A673 (cell line): ENCODE measurements around the gene INPP5F. TPM values are rescaled to one million over a fixed set of nuclear protein-coding genes. Genes with fewer than 3 reads are reported as not detected.

Source experiments
- BruUV-seq: library from RNA; stranded (reverse); fragments of 400-500 nt; replicated peaks from 2 replicates; lab custom pipeline; 2021; lab: Mats Ljungman, UMichigan
- CTCF ChIA-PET: fragments of 300-600 bp; sonication (Branson Sonifier 250); formaldehyde crosslinking; loops from one replicate; lab custom pipeline; 2022; ENCODE audit warnings: antibody characterized with exemption; lab: Charles Lee
- POLR2A ChIA-PET: fragments of 300-600 bp; sonication (Branson Sonifier 250); formaldehyde crosslinking; loops from one replicate; lab custom pipeline; 2022; ENCODE audit warnings: antibody characterized with exemption; ENCODE audit not compliant: low non-redundant PET; lab: Charles Lee
- DNase-seq: peaks from one replicate; pipeline ENCODE4 v3.0.0-alpha.2; 2015; ENCODE audit warnings: low spot score
- H3K27ac ChIP-seq: fragments of 200-600 bp; sonication (generic); 2 replicates; pipeline ENCODE4 v1.5.1; 2016; ENCODE audit warnings: mixed run types, low read depth, mild to moderate bottlenecking, mixed read lengths, antibody characterized with exemption, low read length; ENCODE audit not compliant: poor library complexity, severe bottlenecking
- H3K27me3 ChIP-seq: fragments of 200-600 bp; sonication (generic); replicated peaks from 2 replicates; pipeline ENCODE4 v1.6.1; 2017; ENCODE audit warnings: mixed run types, low read depth, mild to moderate bottlenecking, mixed read lengths, antibody characterized with exemption, low read length; ENCODE audit not compliant: insufficient read depth, poor library complexity
- H3K36me3 ChIP-seq: fragments of 200-600 bp; sonication (generic); 2 replicates; pipeline ENCODE4 v1.6.1; 2016; ENCODE audit warnings: mixed run types, mild to moderate bottlenecking, mixed read lengths, antibody characterized with exemption, low read length; ENCODE audit not compliant: insufficient read depth, poor library complexity, severe bottlenecking
- H3K4me1 ChIP-seq: fragments of 200-600 bp; sonication (generic); 2 replicates; pipeline ENCODE4 v1.6.1; 2017; ENCODE audit warnings: mixed run types, mild to moderate bottlenecking, mixed read lengths, antibody characterized with exemption, low read length; ENCODE audit not compliant: insufficient read depth, poor library complexity, severe bottlenecking
- H3K4me3 ChIP-seq: fragments of 200-600 bp; sonication (generic); 2 replicates; pipeline ENCODE4 v1.5.1; 2016; ENCODE audit warnings: low read depth, mixed run types, mild to moderate bottlenecking, mixed read lengths, low read length; ENCODE audit not compliant: poor library complexity, severe bottlenecking
- H3K9me3 ChIP-seq: fragments of 200-600 bp; sonication (generic); 2 replicates; pipeline ENCODE4 v1.6.1; 2016; ENCODE audit warnings: mixed run types, low read depth, mild to moderate bottlenecking, mixed read lengths, antibody characterized with exemption, low read length; ENCODE audit not compliant: poor library complexity, severe bottlenecking
- CTCF ChIP-seq: fragments of 300-800, 200-600 bp; sonication (generic); conservative IDR thresholded peaks from 2 replicates; pipeline ENCODE4 v1.5.1; 2017; ENCODE audit warnings: low read depth, mild to moderate bottlenecking, antibody characterized with exemption, low read length, moderate library complexity, mixed read lengths
- EZH2 ChIP-seq: fragments of 200-600 bp; sonication (generic); IDR thresholded peaks from 2 replicates; pipeline ENCODE4 v1.6.1; 2017; ENCODE audit warnings: borderline replicate concordance, low read depth, mild to moderate bottlenecking, mixed read lengths, antibody characterized with exemption, low read length; ENCODE audit not compliant: poor library complexity, severe bottlenecking
- intact Hi-C: fragments of 100-400 bp; cut with micrococcal nuclease; formaldehyde crosslinking; loops from one replicate; pipeline ENCODE4 v1.10.0; 2022; ENCODE audit not compliant: unreplicated experiment
- total RNA-seq: library from RNA; stranded (reverse); gene quantifications from 2 replicates; pipeline ENCODE4 v1.2.3, GENCODE V29; 2021

INPP5F gene
- total RNA-seq, 1 experiment from 2014 or later = 22.0 TPM

- BruUV-seq = no TSS peak
- ChIA-PET CTCF (no interaction called here), POLR2A (no interaction called here)
- Histone ChIP-seq H3K4me3 (no peak overlapping the region), H3K27ac (no peak overlapping the region), H3K27me3 (no peaks in the 10 kb centered on the region), H3K9me3 (peaks cover 4% of the 10 kb centered on the region), H3K36me3 (no peaks in the 10 kb centered on the region), H3K4me1 (no peaks in the 10 kb centered on the region)
- TF ChIP-seq EZH2 (no peak), CTCF (no peak)
- intact Hi-C loops = no loop called here
- DNase-seq = no peak
These were observed 11.4 kb upstream of the INPP5F start for GRCh38 chr10:119714484-119714816.

GRCh38 chr10:119715628-119716505, 10.0 kb upstream of the INPP5F start:
- Histone ChIP-seq H3K9me3 (peaks cover under 1% of the 10 kb centered on the region), H3K4me3 (no peak overlapping the region), H3K27ac (no peak overlapping the region), H3K27me3 (no peaks in the 10 kb centered on the region), H3K4me1 (no peaks in the 10 kb centered on the region), H3K36me3 (no peaks in the 10 kb centered on the region)
- no TSS peak for BruUV-seq
- ChIA-PET POLR2A (no interaction called here), CTCF (no interaction called here)
- no peak for DNase-seq
- TF ChIP-seq CTCF (no peak), EZH2 (no peak)
- intact Hi-C loops = no loop called here

- TF ChIP-seq CTCF (no peak), EZH2 (no peak)
These were observed 2.7 kb upstream of the INPP5F start for GRCh38 chr10:119723161-119723560.

More at GRCh38 chr10:119723161-119723560, 2.7 kb upstream of the INPP5F start:
- intact Hi-C loops = no loop called here
- BruUV-seq = no TSS peak
- no peak overlapping the region for H3K4me3 ChIP-seq
- H3K4me1 ChIP-seq = peaks cover 14% of the 10 kb centered on the region
- H3K9me3 ChIP-seq = no peaks in the 10 kb centered on the region
- ChIA-PET CTCF (no interaction called here), POLR2A (no interaction called here)
- DNase-seq = no peak
- no peaks in the 10 kb centered on the region for H3K27me3 ChIP-seq
- H3K27ac ChIP-seq = no peak overlapping the region
- no peaks in the 10 kb centered on the region for H3K36me3 ChIP-seq
